Retinal pigment epithelial cell (primary cell): ENCODE measurements around the gene CCER1.

ENCODE experiments used
- DNase-seq: peaks from one replicate; pipeline ENCODE4 v3.0.0-alpha.2; 2010; ENCODE audit warnings: low read depth
- H3K4me3 ChIP-seq: 2 replicates; pipeline ENCODE4 v1.5.1; 2011; ENCODE audit warnings: mild to moderate bottlenecking, low read length, control low read depth, moderate library complexity
- TF ChIP-seq, protein P1 (sequence below): conservative IDR thresholded peaks from 2 replicates; pipeline ENCODE4 v1.5.1; 2011; ENCODE audit warnings: low read depth, low read length, control low read depth, inconsistent platforms

CCER1 gene

DNA sequence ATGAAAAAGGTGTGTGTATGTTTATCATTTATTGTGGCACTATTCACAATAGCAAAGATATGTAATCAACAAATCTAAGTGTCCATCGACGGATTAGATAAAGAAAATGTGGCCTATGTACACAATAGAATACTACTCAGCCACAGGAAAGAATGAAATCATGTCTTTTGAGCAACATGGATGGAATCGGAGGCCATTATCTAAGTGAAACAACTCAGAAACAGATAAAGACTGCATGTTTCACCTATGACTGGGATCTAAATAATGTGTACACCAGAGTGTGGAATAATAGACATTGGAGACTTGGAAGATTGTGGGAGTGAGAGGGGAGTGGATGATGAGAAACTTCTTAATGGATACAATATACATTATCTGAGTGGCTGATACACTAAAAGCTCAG, 44.0 kb downstream of the CCER1 start:
- TF ChIP-seq, protein P1, sequence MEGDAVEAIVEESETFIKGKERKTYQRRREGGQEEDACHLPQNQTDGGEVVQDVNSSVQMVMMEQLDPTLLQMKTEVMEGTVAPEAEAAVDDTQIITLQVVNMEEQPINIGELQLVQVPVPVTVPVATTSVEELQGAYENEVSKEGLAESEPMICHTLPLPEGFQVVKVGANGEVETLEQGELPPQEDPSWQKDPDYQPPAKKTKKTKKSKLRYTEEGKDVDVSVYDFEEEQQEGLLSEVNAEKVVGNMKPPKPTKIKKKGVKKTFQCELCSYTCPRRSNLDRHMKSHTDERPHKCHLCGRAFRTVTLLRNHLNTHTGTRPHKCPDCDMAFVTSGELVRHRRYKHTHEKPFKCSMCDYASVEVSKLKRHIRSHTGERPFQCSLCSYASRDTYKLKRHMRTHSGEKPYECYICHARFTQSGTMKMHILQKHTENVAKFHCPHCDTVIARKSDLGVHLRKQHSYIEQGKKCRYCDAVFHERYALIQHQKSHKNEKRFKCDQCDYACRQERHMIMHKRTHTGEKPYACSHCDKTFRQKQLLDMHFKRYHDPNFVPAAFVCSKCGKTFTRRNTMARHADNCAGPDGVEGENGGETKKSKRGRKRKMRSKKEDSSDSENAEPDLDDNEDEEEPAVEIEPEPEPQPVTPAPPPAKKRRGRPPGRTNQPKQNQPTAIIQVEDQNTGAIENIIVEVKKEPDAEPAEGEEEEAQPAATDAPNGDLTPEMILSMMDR, result no peak
- no peak for DNase-seq
- no peak overlapping the region for H3K4me3 ChIP-seq

DNA sequence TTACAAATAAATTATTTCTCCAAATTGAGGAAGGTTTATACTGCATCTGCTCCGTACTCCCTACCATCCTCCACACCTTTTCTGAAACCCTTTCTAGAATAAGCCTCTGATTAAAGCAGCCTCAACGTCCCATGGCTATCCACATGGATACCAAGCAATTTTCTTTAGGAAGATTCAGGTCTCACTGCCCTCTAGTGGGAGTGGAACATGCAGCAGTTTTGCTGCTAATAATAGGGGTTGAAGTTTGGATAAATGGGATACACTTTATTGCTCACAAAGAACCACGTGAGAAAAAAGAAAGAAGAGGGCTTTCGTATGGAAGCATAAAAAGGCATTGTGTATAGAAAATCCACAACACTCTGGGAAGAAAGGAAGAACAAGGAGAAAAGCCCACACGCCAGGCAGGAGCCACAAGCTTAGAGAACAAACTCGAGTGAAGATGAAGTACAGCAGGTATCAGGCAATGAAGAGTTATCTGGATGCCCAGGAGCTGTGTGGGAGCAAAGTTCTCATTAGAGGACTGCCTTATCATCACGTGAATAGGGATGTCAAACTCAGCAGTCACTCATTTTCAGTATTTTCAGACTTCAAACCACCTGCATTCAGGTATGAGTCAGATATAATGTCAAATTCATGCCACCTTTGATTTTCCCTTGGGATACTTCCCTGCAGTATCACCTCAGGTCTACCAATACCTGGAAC, 45.8 kb downstream of the CCER1 start:
- TF ChIP-seq, protein P1, result peak; percentile 95
- no peak for DNase-seq
- H3K4me3 ChIP-seq, result no peak overlapping the region

DNA sequence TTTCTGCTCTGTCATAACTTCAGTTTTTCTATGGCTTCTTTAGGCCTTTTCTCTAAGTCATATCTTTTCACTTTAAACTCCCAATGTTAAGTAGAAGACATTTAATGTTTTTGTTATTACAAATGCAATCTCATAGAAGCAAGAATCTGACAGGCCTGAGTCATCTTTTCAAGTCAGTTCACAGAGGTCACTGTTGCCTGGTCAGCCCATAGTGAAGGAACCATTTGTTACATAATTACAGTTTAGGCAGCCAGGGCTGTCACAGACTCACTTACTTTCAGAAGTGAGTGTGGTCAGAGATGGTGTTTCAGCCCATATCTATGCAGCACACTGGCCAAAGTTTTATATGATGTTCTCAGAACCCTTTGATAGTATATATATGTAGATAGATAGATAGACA, 46.5 kb downstream of the CCER1 start:
- DNase-seq, result no peak
- H3K4me3 ChIP-seq, result no peak overlapping the region
- TF ChIP-seq, protein P1, result no peak

DNA sequence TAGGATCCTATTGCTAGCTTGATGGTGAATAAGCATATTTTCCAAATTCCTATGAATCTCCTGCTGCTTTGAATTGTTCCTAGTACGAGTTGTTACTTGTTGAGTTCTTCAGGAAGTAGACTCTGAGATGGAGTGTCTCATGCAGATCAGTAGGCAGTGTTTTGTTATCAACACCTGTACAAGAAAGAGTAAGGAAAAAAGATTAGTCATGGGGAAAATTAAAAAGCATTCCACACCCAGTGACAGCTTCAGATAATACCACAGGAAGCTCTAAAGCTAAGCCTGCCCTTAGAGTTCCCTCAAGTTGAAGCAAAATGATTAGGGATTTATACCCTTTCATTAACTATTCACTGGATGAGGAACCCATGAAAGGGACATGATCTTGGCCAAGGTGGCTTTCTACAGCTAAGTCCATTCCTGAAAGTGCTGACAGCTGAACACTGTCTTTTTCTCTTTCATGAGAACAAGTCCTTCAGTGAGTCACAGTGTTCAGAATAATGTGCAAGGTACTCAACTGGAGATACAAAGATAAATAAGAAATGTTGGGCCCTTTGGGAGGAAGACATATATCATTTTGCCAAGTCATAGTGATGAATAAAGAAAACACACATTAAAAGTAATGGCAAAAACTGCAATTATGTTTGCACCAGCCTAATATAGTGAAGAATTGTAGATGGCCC, 49.1 kb downstream of the CCER1 start:
- TF ChIP-seq, protein P1, result no peak
- no peak overlapping the region for H3K4me3 ChIP-seq
- no peak for DNase-seq

DNA sequence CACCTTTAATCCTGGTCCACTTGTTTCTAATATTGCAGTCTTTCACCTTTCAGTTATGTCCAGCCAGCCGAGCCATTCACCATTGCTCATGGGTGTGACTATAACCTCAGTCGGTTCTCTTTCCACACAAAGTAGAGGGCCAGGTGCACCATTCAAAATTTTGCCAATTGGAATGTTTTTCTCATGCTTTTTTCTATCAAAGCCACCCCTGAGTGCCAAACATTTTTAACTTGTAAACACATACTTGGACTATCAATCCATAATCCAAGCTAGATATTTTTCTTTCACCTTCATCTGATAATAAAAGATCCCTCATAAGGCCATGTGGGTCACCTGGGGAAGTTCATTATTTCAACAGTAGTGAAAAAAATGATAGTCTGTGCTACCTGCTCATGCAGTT, 52.4 kb downstream of the CCER1 start:
- TF ChIP-seq, protein P1, result no peak
- H3K4me3 ChIP-seq, result no peak overlapping the region
- no peak for DNase-seq
